Activated CD4-positive, alpha-beta T cell treated with anti-CD3 and anti-CD28 coated beads for 4 hours (primary cell): Measurements from ENCODE around the gene RBMX.
"Not testable (repeated sequence)": the region's sequence is repeated elsewhere in the genome, so short reads cannot be mapped to it uniquely, and the experiment has no call there.

Experiments used
- DNase-seq, 2 donors: peaks; one replicate each; pipeline ENCODE4 v3.0.0-alpha.2; 2020

The RBMX gene

GRCh38 chrX:136874114-136874513 is 6.4 kb downstream of the RBMX start:
- not testable (repeated sequence) for DNase-seq

DNA sequence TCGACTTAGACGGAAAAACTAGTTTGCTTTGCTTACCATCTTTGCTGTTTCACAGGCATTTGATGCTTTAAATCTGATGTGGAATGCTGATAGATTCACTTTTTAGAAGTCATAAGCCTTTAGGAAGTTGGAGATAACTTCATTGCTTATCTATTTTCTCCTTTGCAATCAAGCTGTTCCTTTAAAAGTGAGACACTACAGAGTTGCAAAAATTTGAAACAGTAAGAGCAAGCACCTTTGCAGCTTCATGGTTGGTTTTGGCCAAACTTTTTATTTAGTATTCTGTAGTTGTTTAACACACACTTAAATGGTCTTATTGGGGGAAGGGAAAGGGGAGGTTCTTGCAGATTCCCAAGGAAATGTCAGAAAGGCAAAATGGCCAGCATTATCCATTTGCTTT is 7.3 kb downstream of the RBMX start:
- DNase-seq: not testable (repeated sequence)

DNA sequence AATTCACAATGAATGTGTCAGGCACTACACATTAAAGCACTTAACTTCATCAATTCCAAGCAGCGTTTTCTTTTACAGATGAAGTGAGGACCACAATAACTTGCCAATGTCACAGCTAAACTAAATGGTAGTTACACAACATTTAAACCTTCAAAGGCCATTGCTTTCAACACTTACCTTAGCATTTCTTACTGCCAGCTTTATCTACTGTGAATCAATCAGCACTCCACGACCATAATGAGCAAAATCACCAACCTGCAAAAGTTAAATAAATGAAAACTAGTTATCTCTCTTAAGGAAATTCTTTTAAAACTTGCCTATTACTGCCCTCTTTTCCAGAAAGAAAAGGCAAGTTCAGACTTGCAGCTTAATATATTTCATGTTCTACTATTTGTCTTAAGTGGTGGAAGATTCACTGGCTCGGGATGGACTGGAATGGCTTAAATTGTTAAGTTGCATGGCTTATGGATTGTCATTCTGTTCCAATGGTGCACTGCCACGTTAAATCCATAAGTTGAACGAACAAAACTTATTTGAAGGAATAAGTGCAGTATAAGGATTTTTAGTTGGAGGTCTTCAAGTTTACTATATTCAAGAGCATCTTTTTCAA is 8.3 kb downstream of the RBMX start:
- DNase-seq: no peak

GRCh38 chrX:136870064-136870463 is 10.5 kb downstream of the RBMX start:
- no peak for DNase-seq

DNA sequence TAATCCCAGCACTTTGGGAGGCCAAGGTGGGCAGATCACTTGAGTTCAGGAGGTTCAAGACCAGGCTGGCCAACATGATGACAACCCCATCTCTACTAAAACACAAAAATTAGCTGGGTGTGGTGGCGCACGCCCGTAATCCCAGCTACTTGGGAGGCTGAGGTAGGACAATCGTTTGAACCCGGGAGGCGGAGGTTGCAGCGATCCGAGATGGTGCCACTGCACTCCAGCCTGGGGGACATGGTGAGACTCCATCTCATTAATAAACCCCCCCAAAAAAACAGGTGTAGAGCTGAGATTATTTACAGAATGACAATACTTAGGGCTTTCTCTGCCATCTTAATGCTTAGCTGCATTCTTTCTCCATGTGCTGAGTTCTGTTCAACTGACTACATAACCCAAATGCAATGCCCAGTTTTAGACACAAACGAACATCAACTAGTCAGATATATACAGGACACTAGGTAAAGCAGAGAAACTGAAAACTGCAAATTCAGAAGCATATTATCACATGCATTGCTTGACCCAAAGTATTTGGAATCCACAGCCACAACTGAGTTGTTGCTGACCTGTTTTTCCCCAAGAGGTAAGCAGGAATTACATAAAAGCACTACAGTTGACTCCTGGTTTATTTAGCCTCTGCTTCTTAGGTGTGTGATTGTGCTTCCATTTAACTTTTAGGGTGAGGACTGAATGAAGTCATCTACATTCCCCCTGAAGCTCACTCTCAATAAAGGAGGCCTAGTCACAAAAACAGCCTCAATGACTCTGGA is 12.1 kb downstream of the RBMX start:
- no peak for DNase-seq

DNA sequence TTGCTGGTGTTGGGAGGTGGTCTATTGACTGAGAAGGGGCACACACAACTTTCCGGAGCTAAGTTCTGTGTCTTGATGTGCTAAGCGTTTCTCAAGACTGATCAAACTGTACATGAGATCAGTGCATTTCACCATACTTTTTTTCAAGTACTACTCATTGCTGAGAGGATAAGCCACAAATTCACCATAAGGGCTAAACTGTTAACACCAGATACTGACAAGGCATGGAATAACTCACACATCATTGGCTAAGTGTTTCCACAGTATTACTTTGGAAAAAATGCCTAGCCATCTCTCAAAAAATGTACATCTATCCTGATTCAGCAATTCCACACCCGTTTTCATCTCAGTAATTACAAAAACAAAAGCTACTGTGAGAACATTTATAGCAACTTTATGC is 13.0 kb downstream of the RBMX start:
- DNase-seq: no peak

- no peak for DNase-seq
Measured at GRCh38 chrX:136867096-136867491, 13.4 kb downstream of the RBMX start.

- no peak for DNase-seq
Measured at GRCh38 chrX:136866337-136867095, 14.0 kb downstream of the RBMX start.

- DNase-seq: no peak
Measured at GRCh38 chrX:136865270-136866158, 15.0 kb downstream of the RBMX start.

GRCh38 chrX:136863826-136864225 is 16.7 kb downstream of the RBMX start:
- no peak for DNase-seq

- no peak for DNase-seq
Measured at GRCh38 chrX:136862546-136862945, 18.0 kb downstream of the RBMX start.

- DNase-seq: no peak
Measured at GRCh38 chrX:136861877-136862276, 18.6 kb downstream of the RBMX start.

DNA sequence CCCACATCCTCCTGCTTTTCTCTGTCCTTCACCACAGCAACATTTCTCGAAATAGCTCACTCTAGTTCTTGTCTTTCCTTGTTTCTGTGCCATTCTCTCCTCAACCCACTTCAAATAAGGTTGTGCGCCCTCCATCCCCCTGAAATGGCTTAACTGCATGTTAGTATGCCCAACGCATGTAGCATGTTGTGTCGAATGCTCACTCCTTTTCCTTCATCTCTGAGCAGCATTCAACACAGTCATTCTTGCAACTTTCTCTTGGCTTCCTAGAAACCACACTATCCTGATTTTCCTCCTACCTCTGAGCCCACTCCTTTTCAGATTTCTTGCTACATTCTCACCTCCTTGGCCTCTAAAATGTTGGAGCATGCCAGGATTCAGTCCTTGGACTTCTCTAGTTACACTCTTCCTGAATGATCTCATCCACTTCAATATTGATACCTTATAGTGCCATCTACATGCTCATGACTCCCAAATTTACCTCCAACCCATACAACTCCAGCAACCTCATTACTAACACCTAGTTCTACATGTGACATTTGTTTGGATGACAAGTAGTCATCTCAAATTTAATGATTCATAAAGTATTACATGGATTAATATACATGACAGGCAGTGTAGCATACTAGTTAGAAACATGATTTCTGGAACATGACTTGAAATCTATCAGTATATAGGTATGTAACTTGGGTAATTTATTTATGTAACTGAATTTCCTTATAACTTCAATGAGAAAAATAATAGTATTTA is 22.3 kb downstream of the RBMX start:
- no peak for DNase-seq

DNA sequence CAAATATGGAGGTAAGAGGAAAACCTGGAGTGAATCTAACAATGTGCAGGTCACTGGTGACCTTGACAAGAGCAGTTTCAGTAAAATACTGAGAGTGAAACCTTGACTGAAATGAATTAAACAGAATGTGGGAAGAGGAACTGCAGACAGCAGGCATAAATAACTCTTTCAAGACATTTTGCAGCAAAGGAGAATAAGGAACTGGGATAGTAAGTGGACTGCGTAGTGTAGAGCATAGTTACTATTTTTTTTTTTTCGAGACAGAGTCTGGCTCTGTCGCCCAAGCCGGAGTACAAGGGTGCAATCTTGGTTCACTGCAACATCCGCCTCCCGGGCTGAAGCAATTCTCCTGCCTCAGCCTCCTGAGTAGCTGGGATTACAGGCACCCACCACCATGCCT is 24.0 kb downstream of the RBMX start:
- no peak for DNase-seq

DNA sequence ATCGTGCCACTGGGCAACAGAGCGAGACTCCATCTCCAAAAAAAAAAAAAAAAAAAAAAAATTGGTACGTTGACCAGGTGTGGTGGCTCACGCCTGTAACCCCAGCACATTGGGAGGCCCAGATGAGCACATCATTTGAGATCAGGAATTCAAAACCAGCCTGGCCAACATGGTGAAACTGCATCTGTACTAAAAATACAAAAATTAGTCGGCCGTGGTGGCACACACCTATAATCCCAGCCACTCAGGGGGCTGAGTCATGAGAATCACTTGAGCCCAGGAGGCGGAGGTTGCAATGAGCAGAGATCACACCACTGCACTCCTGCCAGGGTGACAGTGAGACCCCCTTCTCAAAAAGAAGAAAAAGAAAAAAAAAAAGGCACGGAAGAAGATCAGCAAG is 24.5 kb downstream of the RBMX start:
- DNase-seq: no peak

DNA sequence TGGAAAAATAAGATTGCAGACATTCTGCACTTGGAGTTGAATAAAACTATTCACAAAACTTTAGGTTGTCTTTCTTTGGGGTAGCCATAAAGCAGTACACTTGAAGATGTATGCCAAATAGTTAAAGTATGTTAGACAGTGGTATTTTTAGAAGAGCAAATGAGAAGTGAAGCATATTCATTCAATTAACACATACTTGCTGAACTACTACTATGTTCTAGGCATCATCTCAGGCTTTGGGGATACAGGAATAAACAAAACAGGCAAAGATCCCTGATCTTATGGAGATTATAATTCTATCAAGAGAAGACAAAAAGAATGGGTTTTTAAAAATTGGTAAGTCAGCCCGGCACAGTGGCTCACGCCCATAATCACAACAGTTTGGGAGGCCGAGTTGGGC is 29.0 kb downstream of the RBMX start:
- no peak for DNase-seq

DNA sequence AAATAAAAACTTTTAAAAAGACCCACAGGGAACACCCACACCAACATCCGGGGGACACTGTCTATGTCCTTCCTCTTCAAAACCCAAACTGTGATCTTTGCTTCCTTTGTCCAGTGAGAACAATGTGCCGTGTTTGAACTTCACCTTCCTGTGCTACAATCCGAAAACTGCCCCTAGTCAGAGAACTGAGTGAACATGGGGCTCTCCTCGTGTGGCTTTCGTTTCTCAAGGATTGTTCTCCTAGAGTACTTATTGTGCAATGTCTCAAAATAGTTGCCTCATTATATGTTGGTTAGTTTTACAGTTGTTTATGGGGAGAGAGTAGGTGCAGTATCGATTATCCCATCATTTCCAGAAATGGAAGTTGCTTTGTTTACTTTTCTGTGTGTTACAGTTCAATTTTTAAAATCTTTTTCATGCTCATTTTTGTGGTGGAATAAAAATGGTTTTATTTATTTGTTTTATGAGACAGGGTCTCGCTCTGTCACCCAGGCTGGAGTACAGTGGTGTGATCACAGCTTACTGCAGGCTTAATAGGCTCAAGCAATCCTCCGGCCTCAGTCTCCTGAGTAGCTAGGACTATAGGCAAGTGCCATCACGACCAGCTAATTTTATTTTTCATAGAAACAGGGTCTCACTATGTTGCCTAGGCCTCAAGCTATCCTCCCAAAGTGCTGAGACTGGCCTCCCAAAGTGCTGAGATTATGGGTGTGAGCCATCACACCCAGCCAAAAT is 29.9 kb downstream of the RBMX start:
- DNase-seq: no peak

DNA sequence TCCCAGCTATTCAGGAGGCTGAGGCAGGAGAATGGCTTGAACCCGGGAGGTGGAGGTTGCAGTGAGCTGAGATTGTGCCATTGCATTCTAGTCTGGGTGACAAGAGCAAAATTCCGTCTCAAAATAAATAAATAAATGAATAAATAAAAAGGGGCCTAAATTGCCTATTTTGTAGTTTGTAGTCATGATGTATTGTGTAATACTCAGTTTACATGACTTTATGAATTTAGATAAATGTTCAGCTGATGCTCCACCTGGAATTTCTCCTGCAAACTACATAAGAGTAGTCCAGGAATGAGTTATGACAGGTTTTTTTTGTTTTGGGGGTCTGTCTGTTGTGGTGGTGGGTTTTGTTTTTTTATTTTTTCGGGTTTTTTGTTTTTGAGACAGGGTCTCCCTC is 31.1 kb downstream of the RBMX start:
- DNase-seq: no peak

DNA sequence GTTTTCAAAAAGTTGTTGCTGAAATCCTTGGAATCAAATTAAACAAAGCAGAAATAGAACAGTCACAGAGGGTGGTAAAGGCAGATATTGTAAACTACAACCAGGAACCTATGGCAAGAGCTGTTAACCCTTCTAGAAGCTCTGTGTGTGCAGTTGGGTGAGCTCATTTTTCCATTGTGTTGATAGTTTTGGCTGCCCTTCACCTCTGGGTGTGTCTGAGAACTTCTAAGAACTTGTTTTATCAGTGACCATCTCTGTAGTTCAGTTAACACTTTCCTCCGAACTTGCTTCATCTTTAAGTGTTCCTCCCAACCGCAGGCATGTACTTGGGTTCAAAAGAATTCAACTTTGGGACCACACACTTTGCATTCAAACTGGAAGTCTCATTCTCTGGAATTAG is 32.7 kb downstream of the RBMX start:
- DNase-seq: no peak

DNA sequence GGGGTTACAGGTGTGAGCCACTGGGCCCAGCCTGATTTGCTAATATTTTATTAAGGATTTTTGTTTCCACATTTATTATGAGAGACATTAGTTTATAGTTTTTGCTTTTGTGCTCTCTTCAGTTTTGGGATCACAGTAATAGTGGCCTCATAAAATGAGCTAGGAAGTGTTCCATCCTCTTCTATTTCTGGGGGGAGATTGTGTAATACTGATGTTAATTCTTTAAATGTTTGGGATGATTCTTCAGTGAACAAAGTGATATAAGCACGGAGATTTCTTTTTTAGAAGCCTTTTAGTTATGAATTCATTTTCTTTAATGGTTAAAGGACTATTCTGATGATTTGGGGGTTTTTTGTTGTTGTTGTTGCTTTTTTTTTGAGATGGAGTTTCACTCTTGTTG is 41.3 kb downstream of the RBMX start:
- no peak for DNase-seq

- DNase-seq: no peak
Measured at GRCh38 chrX:136835761-136836160, 44.8 kb downstream of the RBMX start.

- no peak for DNase-seq
Measured at GRCh38 chrX:136829413-136829812, 51.1 kb downstream of the RBMX start.
